Measurements from ENCODE around the gene ANKRD33B.
"Not testable (repeated sequence)": the region's sequence is repeated elsewhere in the genome, so short reads cannot be mapped to it uniquely, and the experiment has no call there.

ANKRD33B gene

DNA sequence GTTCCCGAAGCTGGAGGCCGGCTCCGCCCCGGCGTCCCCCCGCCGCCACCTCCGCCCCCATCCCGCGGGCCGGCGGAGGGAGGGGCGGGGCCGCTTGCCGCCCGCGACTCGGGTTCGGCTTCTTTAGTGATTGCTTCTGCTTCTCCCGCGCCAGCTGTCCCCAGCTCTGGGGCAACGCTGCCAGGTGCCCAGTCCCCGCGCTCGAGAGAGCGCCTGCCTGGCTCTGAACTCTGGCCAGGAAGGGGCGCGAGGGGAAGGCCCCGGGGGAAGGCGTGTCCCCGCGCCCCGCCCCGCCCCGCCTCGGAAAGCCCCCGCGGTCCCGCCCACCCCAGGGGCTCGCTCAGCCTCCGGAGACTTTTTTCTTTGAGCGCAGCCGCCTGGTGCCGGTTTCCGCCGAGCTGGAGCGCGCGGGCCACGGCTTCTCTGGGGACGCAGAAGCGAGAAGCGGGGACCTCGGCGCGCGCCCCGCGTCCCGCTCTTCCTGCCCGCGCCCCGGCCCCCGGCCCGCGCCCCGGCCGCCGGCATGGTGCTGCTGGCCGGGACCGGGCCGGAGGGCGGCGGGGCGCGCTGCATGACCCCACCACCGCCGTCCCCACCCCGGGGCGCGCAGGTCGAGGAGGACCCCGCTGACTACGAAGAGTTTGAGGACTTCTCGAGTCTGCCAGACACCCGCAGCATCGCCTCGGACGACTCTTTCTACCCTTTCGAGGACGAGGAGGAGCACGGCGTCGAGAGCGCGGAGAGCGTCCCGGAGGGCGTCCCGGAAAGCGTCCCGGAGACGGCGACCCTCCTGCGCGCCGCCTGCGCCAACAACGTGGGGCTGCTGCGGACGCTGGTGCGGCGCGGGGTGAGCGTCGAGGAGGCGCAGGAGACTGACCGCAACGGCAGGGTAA is at the start of gene ANKRD33B:
TSS of gene ANKRD33B (plus strand) at position 126 of the 893 bp plus-strand sequence. CDS start at position 524, 398 bp downstream.
- DNase-seq (ENCODE audit: low spot score) = no peak

DNA sequence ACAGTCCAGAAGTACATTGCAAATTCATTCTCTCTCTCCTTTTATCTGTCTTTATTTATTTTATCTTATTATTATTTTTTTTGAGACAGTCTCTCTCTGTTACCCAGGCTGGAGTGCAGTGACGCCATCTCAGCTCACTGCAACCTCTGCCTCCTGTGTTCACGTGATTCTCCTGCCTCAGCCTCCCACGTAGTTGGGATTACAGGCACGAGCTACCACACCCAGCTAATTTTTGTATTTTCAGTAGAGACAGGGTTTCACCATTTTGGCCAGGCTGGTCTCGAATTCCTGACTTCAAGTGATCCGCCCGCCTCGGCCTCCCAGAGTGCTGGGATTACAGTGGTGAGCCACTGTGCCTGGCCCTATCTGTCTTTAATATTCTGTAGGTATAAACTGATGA is 49.3 kb upstream of the ANKRD33B start:
- DNase-seq (ENCODE audit: low spot score) = not testable (repeated sequence)

DNA sequence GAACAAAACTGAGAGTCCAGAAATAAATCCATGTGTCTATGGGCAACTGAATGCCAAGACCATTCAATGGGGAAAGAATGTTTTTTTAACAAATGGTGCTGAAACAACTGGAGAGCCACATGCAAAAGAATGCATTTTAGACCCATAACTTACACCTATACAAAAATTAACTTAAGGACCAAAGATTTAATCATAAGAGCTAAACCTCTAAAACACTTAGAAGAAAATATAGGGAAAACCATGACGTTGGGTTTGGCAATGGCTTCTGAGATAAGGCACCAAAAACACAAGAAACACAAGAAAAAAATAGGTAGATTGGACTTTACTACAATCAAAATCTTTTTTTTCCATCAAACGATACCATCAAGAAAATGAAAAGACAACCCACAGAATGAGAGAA is 48.4 kb upstream of the ANKRD33B start:
- no peak for DNase-seq (ENCODE audit: low spot score)

DNA sequence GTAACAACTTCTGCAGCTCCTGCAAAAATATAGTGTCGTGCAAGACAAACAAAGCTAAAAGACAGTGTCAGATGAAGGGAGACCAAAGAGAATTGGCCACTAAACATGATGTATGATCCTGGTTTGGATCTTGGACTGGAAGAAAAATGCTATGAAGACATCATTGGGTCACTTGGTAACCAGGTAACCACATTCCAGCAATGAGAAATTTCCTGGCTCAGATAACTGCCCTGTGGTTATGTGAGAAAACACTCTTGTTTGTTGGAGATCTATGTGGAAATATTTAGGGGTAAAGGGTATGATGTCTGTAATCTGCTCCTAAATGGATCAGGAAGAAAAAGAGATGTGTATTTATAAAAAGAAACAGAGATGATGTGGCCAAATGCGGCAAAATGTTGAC is 45.5 kb upstream of the ANKRD33B start:
- DNase-seq (ENCODE audit: low spot score) = no peak

DNA sequence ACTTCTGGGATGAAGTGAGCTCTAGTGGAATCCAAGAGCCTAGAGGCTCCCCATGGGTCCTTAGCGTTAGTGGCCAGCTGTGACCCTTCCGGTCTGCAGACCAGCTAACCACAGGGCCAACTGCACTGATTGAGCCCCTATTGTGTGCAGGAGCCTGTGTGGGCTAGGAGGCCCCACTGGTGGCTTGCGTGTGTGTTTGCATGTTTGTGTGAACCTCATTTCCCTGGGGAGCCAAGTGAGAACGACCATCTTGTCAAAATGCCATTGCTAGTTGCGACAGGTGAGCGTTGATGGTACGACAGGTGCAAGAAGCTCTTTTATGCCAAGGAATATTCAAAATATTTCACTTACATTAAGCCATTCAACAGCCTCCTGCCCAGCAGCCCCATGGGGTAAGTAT is 44.1 kb upstream of the ANKRD33B start:
- no peak for DNase-seq (ENCODE audit: low spot score)

DNA sequence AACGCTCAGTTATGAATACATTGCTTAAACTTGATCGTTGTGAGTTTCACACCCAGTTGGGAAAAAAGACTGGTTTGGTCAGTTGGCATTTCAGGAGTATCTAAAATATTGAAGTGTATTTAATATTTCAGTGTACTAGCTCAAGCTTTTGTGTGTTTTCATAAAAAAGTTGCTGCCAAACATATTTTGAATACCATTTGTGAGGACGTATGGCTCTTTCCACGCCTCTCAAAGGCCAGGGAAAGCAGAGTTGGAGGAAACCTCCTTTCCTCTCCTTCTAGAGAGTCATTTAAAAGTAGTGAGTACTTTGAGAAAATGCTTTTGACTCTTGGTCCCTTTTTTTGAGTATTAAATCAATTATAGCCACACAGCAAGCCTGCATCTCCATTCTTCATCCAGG is 43.2 kb upstream of the ANKRD33B start:
- DNase-seq (ENCODE audit: low spot score) = no peak

DNA sequence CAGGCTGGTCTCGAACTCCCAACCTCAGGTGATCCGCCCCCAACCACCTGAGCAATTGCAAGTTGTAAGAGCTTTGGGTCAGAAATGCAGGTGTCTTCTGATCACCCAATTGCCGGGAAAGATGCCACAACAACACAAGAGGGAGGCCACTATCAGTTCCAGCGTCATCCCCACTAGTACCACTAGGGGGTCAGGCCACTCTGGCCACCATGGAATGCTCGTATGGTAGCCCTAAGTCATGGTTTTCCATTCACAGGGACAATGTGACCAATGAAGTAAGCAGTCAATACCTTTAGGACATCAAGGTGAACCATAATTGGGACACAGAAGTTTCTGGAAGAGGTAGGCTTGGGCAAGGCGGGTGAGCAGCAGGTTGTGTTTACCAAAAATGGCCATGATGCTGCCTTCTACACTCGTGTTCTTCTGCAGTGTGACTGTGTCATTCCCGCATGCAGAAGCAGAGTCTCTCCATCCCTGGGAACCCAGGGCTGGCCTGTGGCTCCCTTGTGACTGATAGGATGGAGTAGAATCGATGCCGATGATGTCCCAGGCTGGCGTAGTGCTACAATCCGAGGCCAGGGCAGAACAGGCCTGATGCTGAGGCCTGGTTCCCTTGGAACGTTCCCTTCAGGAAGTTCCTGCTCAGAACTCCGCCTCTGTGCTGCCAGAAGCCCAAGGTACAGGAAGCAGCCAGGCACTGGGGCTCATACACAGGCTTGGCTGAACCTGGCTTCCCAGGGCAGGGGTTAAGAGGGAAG is 42.2 kb upstream of the ANKRD33B start:
- no peak for DNase-seq (ENCODE audit: low spot score)

DNA sequence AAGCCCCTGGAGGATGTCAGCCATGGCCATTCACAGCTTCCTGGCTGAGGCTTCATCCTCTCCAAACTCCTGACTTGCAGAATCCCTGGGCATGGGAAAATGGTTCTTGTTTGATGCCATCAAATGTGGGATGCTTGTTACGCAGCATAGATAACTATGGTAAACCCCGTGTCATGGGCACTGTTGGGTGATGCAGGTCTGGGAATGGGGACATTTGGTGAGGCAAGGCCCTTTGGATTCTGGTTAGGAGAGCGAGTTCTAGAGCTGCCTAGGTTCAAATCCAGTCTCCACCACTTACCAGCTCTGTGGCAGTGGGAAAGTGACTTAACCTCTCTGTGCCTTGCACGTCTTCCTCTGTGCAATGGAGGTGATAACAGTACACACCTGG is 41.7 kb upstream of the ANKRD33B start:
- no peak for DNase-seq (ENCODE audit: low spot score)

DNA sequence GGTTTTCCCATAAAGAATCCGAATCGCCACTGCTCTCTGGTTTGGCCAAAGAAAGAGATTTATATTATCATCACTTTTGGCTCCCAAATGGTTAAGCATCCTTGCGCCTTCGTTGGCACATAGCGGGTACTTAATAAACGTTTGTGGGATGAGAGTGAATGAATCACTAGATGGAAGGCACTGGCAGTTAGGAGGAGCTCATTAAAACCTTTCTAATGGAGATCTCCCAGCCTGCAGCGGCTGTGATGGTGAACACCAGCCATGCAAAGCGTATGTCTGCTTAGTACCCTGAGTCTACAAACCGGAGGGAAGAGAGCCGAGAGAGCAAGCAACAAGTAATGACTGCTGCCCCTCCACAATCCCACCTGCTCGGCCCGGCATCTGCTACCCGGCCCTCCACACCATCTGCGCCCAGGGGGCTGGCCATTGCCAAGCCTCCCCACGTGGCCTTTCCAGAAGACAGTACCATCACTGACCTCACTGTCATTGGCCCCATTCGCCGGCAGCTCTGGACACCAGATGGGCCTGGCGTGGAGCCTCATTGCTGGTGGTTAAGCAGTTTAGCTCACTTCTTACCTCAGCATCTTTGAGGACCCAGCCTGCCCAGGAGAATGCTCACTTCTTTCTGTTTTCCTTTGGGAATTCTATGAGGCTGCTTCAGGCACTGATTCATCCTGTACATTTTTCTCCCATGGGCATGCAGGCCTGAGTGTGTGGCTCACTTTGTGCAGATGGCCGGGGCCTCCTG is 39.3 kb upstream of the ANKRD33B start:
- DNase-seq (ENCODE audit: low spot score) = peak; percentile 83

DNA sequence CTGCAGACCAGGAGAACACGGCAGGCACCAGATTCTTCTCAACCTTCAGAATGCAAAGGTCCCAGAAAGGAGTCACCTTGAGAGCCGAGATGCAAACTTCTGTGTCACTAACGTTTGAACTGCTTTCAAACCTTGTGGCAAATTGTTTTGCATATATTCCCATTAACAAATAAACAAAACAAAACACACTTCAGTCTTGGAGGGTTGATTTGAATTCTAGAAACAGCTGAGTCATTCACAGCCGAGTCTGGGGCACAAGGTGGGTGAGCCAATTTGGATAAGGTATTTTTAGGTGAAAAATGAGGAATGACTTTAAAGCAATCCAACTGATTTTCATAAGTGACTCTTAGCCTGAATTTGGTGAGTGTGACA is 38.8 kb upstream of the ANKRD33B start:
- DNase-seq (ENCODE audit: low spot score) = no peak

DNA sequence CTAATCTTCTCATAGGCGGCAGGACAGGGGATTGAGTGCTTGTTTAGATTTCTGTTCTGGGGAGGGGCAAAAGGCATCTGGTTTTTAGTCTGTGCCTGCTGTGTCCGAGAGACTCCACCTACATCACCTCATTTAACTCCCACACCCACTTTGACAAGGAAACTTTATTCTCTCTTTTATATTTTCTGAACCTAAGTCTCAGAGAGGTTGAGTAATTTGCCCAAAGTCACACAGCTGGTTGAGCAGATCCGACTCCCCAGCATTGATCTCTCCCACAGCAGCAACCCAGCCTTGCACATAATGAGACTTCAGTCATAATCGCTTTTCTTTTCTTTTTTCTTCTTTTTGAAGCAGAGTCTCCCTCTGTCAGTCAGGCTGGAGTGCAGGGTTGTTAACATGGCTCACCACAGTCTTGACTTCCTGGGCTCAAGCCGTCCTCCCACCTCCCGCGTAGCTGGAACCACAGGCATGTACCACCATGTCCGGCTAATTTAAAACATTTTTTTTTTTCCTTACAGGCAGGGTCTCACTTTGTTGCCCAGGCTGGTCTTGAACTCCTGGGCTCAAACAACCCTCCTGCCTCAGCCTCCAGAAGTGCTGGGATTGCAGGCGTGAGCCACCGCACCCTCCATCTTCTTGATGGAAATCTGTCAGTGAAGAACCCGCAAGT is 36.5 kb upstream of the ANKRD33B start:
- DNase-seq (ENCODE audit: low spot score) = no peak

DNA sequence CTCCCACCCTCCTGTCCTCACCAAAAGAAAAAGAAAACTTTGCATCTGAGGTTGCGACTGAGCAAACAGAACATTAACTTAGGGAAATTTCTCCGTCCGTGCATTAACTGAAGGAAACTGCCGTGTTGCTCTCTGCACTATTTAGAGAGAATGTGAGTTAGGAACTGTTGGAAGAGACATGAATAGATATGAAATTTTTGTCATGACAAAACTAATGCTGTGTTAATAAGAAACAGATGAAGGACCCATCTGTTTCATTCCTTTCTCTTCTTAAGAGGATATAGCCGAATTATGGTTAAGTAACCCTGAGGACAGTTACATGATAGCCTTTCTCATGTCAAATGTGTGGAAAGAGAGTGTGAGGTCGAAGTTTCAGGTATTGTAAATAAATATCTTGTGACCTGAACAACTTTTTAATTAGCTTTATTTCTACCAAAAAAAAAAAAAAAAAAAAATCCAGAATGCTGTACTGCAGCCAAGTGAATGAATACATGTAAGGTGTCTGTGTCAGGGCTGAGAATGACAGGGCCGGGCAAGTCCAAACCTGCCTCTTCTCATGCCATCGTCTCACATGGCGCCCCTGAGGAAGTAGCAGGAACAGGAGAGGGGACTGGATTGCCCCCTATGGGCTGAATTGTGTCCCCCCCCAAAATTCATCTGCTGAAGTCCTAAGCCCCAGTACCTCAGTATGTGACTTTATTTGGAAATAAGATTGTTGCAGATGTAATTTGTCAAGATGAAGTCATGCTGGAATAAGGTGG is 35.6 kb upstream of the ANKRD33B start:
- no peak for DNase-seq (ENCODE audit: low spot score)

DNA sequence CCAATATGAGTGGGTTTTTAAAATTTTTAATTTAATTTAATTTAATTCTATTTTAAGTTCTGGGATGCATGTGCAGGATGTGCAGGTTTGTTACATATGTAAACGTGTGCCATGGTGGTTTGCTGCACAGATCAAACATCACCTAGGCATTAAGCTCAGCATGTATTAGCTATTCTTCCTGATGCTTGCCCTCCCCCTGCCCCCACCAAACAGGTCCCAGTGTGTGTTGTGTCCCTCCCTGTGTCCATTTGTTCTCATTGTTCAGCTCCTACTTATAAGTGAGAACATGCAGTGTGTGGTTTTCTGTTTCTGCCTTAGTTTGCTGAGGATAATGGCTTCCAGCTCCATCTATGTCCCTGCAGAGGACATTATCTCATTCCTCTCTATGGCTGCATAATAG is 35.0 kb upstream of the ANKRD33B start:
- DNase-seq (ENCODE audit: low spot score) = no peak

DNA sequence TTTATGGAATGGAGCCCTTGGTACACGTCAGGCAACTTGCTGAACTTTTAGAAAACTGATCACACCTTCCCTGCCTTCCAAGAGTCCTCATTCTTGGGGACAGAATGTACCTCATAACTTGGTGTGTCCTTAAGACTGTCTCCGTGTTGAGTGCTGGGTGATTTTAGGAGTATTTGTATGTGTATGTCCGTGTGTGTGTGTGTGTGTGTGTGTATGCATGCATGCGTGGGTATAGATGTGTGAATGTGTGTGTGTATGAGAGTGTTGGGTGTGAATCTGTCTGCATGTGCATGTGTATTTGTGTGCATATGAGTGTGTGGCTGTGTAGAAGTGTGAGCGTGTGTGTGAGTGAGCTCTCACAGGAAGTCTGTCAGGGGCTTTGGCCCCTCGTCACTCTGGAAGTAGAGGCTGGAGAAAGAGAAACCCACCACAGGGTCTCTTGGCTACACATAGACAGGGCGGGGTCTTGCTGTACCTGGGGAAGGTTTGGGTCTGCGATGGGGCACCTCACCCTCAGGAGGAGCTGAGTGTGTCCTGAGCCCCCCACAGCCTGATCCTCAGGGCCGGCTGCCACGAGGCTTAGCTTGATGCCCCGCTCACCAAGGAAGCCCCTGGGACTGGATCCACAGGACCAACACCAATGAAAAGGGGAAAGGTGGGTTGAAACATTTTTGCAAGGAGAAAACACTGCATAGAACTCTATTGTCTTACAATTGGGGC is 33.1 kb upstream of the ANKRD33B start:
- DNase-seq (ENCODE audit: low spot score) = no peak

DNA sequence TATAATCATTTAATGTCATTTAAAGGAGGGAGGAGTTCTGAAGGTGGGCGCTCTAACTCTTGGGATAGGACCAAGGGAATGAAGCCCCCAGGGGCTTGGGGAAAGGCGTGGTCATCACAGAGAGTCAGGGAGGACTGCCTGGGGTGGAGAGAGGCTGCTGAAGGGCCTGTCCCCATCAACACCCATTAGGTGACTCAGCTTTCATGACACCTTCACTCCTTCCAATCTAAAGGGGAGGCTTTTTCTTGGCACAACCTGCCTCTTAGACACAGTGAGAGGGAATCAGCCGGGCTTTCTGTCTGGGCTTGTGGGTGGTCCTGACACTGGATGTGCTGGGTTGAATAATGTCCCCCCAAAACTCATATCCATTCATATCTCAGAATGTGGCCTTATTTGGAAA is 31.4 kb upstream of the ANKRD33B start:
- no peak for DNase-seq (ENCODE audit: low spot score)

DNA sequence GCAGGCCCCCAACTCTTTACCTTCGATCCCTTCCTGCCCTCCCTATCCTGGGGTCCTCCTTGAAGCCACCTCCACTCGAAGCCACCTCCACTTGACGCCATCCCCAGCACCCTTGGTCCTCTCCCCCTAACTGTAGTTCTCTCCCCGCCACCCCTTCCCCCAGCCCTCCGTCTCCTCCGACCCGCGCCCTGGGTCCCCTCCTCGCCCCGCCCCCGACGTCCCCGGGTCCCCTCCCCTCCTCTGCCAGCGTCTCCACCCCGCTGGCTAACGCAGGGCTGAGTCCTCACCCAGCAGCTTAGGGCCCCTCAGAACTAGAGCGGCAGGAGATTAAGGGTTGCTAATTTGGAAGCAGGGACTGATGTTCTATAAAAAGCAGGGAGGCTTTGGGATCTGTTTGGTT is 30.6 kb upstream of the ANKRD33B start:
- no peak for DNase-seq (ENCODE audit: low spot score)

DNA sequence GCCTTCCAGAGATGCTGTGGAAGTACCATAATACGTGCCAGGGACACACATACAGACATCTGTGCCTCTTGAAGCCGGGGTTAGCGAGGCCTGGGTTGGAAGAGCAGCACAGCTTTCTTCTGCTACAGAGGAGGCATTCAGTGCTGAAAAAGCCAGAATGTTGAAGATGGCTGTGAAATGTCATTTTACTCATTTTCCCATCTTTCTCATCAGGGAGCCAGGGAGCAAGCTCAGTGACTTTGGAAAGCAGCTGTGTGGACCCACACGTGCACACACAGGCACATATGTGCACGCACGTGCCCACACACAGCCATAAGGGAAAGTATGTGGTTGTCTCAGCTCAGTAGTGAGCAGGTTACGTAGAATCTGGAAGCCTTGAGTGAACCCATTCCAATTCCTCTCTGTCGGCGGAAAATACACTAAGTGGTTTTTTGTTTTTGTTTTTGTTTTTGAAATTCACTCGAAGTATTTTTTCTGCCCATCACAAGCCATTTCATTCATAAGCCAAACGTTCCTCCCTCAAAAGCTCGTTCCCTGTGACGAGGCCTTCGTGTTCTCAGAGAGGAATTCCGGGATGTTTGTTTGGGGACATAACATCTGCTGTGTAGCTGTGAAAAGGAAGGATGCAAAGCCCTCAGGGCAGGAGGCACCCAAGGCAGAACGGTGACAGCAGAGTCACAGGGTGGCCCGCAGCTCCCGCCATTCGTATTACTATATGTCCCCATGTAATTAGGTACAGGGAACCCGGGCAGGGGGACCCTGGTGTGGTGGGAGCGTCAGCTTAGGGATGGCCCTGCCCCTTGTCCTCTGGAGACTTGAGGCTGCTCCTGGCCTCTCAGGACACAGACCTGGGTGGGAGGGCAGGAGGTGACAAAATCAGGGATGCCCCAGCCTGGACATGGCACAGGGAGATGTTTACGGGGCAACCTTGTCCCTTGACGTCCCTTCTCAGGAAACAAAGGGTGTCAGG is 29.0 kb upstream of the ANKRD33B start:
- peak; percentile 22 for DNase-seq (ENCODE audit: low spot score)

DNA sequence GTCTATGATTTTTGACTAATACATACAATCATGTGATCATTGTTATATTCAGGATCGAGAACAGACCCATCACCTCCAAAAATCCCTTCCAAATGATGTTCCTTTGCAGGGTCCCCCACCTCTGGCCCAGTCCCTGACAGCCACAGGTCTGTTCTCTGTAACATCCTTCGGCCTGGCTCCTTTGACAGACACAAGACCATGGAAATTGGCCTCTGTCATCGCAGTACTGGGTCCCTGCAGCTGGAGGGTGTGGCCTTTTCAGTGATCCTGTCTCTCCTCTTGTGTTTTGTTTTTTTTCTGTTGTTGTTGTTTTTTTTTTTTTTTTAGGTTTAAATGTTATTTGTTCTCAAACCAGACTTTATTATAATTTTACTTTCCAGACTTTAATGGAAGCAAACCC is 27.4 kb upstream of the ANKRD33B start:
- no peak for DNase-seq (ENCODE audit: low spot score)

DNA sequence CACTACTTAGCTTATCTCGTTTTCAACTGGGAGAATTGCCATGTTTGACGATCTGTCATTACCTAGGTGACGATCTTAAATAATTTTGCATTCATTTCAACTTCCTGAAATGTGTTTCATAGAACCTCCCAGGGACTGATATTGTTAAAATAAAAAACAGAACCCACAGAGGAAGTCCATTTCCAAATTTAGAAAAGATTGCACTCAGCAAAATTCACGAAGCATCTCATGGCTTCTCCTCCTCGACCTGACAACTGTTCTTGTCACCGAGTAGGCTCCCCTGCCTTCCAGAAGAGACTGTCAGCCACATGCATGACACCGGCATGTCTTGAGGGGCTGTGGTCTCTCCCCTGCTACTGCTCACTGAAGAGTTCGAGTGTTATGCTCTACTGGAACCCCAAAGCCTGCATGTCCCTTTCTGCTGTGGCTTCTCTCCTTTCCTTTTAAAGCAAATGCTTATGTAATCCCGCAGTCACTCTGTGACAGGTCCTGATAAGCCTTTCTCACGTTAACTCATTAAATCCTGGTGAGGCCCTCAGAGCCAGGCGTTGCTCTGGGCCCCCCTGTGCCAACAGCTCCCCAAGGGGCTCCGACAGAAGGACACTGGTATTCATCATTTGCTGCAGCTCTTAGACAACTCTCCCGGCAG is 26.8 kb upstream of the ANKRD33B start:
- DNase-seq (ENCODE audit: low spot score) = no peak
